NCI-H2081 treated with DMSO at 0.1 percent for 48 hours (cell line): Measurements from ENCODE around the gene RICTOR.
A peak's percentile ranks its signal among the peaks of the same experiment; 100 is the strongest.

Experiments used
- DNase-seq: peaks from one replicate; lab custom pipeline; 2025; lab: John Stamatoyannopoulos, UW

RICTOR gene

DNA sequence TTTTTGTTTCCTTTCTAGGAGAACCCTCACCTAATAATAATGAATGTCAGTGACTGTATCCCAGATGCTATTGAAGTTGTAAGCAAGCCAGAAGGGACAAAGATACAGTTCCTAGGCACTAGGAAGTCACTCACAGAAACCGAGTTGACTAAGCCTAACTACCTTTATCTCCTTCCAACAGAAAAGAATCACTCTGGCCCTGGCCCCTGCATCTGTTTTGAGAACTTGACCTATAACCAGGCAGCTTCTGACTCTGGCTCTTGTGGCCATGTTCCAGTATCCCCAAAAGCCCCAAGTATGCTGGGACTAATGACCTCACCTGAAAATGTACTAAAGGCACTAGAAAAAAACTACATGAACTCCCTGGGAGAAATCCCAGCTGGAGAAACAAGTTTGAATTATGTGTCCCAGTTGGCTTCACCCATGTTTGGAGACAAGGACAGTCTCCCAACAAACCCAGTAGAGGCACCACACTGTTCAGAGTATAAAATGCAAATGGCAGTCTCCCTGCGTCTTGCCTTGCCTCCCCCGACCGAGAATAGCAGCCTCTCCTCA is 141.3 kb downstream of the RICTOR start:
- DNase-seq: no peak

DNA sequence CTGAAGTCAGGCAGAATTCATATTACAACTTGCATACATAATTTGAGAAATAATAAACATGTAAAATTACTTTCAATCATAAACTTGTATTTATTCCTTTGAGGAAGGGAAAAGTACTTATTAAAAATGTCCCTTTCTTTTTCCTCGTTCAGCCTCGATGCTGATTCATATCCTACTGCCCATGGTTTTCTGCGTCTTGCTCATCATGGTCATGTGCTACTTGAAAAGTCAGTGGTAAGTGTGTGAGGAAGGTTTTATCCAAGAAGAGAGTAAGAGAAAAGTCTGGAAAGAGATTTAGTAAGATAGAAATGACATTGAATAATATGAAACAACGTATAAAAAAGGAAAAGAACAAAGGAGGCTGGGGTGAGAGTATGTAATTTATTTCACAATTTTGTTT is 142.5 kb downstream of the RICTOR start:
- no peak for DNase-seq

DNA sequence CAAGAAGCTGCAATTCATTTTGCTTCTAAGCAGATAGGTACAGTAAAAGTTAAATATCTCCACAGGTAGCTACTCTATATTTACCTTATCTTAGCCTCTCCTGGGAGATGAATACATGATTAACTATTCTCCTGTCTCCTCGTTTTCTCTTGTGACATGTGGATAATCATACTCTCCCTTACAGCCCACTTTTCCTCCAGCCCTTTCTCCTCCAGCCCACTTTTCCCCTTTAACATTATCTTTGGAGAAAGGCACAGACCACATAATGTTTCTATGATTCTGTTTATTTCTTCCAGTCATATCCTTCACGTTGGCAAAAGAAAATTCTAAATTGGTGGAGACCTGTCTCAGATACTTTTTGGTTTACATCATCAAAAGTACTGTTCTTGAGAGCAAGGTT is 144.4 kb downstream of the RICTOR start:
- no peak for DNase-seq

DNA sequence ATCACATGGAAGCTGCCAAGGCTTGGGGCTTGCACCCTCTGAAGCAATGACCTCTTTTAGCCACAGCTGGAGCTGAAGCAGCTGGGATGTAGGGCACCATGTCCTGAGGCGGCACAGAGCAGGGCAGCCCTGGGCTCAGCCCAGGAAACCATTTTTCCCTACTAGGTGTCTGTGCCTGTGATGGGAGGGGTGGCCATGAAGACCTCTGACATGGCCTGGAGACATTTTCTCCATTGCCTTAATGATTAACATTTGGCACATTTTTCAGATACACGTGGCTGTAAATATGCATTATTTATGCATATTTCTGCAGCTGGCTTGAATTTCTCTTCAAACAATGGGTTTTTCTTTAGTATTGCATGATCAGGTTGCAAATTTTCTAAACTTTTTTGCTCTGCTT is 146.7 kb downstream of the RICTOR start:
- DNase-seq: no peak

DNA sequence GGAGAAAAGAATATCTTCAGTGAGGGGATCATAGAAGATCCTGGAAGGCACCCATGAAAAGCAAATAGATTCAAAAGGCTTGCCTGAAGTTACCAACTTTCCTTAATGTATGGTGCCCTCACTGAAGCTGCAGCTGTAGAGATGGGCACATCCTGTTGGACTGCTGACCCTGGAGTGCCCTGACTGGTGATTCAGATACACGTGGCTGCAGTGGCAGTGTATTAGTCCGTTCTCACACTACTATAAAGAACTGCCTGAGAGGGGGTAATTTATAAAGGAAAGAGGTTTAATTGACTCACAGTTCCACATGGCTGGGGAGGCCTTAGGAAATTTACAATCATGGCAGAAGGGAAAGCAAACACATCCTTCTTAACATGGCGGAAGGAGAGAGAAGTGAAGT is 148.1 kb downstream of the RICTOR start:
- no peak for DNase-seq

DNA sequence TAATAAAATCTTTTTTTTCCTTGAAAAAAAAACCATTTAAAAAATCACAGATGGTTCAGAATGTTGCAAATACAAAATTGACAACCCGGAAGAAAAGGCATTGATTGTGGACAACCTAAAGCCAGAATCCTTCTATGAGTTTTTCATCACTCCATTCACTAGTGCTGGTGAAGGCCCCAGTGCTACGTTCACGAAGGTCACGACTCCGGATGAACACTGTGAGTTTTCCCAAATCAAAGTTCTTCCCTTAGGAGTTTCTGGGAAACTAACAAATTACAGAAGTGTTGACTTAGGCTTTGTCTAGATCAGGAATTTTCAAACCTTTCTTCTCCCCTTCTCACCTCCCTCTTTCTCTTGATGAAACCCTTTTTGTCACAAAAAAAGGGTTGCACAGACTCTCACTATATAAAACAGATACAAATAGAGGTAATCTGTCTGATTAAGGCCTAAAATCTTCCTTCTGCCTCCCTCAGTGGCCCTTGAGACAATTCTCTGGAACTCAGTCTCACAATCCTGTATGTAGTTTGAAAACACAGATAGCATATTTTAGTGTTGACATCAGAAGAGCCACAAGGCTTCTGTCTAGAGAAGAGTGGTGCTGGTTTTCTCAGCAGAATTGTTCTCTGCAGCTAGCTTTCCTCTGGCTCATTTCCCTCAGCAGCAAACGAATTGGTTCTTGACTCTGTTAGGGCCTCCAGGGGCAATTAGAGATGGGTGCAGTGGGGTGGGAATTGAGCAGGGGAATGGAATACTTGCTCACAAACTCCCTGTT is 148.9 kb downstream of the RICTOR start:
- no peak for DNase-seq

DNA sequence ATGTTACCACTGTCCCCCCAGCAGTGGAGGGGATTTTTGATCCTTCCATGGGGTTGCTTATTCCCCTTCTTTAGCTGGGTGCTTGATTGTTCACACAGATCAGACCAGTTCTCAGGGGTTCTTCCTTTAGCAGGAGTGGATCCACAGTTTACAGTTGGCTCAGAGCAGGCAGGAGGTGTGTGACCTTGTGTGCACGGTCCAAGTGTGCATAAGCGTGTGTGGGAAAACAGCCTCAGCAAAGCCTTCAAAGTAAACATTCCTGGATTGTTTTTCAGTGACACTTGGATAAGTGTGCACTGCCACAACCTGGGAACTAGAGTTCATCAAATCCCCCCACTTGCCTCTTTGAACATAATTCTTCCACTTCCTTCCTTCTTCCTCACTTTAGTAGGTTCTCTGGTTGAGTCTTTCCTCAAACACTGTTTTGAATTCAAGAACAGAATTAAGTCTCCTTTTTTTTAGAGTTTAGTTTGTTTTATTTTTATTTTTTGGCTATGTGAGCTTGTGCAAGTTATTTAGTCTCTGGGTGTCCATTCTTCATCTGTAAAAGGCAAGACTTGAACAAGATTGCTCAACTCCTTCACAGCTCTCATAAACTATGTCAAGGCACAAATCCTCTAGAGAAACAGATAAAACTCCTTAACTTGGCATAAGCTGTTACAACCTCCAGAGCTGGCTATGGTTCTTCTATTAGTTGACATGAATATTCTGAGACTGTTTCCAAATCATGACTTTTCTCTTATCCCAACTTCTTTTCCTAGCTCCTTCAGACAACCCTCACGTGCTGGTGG is 150.3 kb downstream of the RICTOR start:
- DNase-seq: no peak

DNA sequence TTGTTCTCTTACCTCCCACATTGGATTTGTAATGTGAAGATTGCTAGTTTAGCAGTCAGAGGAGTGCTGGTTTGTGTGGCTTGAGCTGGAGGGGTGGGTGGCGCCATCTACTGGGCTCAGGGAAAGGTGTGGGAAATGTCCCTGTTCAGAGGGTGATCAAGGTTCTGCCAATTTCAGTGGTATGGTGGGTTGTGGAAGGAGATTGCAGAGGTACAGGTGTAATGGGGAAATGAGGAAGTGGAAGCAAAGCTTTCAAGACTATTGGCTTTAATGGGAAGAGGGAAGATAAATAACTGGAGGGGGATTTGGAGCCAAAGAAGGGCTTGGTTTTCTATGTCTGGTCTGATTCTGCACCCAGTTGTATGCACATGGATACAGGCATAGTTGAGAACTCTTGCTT is 152.0 kb downstream of the RICTOR start:
- peak; percentile 33 for DNase-seq

DNA sequence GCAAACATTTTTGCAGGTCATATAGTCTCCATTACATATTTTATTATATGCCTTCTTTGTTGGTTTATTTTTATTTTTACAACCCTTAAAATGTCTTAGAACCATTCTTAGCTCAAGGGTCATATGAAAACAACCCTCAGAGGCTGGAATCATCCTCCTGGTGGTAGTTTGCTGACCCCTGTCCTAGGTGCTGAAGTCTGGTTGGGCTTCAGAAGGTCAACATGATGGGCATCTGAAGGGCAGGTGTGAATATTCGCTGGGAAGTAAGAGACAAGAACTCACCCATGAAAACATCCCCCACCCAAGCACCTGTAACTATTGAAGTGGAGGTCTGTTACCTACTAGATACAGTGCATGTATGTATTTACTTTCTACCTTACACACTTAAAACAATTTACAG is 153.0 kb downstream of the RICTOR start:
- DNase-seq: no peak

DNA sequence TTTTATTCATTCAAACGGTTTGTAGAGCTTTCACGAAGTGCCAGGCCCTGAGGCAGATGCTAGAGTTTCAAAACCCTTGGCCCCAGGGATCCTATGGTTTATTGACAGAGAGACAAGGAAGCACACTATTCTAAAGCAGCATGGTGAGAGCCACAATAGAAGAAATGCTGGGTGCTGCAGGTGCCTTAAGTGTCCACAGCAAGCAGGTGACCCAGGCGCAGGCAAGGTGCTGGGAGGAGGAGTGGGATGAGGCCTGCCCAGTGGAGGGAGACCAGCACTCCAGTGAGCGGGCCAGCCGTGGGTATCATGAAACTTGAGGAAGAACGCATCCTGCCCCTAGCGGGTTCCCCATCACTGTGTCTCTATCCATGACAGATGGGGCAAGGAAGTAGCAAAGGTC is 157.4 kb downstream of the RICTOR start:
- DNase-seq: no peak

DNA sequence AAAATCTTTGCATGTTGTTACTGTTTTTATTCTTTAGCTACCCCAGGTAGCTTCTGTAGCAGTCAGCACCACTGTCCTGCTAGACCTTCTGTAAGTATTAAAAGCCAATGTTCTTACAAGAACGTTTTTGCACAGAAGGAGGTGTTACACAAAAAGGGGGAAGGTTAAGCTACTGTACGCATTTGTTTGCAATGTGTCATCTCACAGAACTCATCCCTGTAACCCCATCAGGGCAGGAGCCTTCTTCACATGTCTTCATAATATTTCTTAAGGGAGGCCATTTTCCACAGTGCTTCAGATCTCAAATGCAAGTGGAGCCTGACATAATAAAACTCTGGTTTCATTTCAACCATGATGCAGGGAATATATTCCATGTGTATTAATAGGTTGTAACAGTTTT is 160.5 kb downstream of the RICTOR start:
- no peak for DNase-seq

DNA sequence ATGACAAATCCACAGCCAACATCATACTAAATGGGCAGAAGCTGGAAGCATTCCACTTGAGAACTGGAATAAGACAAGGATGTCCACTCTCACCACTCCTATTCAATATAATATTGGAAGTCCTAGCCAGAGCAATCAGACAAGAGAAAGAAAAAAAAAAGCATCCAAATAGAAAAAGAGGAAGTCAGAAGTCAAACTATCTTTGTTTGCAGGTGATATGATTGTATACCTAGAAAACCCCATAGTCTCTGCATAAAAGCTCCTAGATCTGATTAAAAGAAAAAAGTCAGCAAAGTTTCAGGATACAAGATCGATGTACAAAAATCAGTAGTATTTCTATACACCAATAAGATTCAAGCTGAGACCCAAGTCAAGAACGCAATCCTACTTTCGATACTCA is 162.3 kb downstream of the RICTOR start:
- DNase-seq: no peak

DNA sequence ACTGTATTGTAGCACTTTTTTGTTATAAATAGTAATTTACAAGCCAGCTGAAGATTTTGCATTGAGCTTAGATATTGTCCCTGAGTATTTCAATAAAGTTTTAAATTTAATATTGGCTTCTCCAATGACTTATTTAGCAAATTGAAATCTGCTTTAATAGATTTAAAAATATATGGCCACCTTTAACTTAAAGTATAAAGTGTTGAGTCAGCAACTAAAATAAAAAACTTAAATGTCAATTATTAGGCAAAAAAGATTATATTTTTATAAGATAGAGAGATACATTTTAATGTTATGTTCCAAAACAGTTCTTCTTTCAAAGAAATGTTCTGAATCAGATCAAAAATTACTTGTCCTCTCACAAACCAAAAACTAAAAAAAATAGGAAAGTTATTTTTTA is 167.7 kb downstream of the RICTOR start:
- no peak for DNase-seq

DNA sequence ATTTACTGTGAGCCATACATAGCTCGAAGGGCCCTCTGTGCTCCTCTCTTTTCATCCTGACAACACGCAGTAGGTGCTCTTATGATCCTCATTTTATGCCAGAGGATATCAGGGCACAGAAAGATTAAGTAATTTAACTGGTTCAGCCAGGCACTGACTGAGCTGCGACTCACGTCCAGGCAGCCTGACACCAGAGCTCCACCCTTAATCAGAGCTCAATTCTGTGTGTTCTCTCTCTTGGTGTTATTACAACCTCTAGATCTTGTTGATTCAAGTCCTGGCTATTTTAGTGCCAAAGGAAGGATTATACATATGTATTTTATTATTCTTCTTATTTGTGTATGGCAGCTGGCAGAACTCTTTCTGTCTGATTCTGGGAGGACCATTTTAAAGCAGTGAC is 168.7 kb downstream of the RICTOR start:
- no peak for DNase-seq

DNA sequence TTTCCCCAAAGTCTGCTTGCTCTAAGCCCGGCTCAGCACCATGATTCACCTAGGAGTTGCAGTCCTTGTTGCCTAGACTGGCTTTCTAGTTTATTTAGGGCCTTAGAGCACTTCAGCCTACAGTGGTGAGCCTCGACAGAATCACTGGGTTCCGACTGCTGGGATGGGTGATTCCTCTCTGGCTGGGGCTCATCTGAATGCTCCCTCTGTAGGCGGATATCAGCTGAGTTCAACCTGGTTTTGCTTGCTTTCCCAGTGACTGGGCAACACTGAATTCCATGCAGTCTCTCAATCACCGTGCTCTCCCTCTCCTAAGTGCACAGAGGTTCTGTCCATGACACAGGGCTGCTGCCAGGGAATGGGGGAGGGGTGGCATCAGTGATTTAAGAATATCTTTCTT is 174.3 kb downstream of the RICTOR start:
- no peak for DNase-seq

DNA sequence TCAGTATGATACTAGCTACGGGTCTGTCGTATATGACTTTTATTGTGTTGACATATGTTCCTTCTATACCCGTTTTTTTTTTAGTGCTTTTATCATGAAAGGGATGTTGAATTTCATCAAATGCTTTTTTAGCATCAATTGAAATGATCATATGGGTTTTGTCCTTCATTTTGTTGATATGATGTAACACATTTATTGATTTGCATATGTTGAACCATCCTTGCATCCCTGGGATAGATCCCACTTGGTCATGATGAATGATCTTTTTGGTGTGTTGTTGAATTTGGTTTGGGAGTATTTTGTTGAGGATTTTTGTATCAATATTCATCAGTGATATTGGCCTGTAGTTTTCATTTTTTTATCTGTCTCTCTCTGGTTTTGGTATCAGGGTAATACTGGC is 177.4 kb downstream of the RICTOR start:
- DNase-seq: no peak

DNA sequence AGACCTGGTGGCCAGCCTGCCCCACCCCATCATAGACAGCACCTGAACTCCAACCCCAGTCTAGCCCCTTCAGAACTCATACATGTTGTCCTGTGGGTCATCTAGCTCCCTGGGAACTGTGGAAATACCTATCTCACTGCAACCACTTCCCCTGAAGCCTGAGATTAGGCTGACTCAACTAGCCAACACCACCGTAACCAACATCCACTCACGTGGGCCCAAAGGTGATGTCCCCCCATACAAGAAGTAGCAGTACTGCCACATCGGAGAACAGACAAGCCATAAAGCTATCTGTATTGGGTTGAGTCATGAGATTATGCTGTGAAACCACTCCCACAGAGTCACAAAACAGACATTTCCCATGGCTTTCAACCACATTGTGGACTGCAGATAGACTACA is 181.8 kb downstream of the RICTOR start:
- DNase-seq: no peak

DNA sequence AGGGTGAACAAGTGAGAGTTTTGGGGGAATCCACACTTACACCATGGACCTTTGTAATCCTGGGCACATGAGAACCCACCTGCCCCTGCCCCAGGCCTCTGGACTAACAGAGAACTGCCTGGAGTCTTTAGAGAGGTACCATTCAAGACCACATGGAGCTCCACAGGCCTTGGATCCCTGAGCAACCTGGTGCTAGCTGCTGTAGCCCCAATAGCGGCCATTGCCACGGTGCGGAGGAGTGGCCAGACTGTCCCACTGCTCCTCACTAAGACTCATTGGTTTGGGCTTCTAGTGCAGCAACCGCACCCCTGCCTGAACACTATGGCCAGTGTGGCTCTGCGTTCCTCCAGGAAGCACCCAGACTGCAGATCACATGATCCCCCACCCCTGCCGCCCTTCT is 182.6 kb downstream of the RICTOR start:
- DNase-seq: no peak

DNA sequence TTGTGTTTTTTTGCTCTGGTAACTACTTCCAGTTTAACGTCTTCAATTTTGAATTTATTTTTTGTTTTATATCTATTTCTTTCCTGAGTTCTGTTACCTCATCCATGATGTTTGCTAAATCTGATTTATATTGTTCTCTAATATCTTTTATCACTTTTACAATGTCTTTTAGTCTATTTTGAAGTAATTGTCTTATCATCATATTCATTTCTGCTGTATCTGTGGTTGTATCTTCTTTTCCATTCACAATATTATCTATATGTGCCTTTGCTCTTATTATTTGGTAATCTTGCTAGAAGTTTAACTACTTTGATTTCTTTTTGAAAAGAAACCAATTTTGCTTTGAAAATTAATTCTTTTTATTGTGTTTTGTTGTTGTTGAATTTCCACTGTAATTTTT is 184.8 kb downstream of the RICTOR start:
- no peak for DNase-seq

DNA sequence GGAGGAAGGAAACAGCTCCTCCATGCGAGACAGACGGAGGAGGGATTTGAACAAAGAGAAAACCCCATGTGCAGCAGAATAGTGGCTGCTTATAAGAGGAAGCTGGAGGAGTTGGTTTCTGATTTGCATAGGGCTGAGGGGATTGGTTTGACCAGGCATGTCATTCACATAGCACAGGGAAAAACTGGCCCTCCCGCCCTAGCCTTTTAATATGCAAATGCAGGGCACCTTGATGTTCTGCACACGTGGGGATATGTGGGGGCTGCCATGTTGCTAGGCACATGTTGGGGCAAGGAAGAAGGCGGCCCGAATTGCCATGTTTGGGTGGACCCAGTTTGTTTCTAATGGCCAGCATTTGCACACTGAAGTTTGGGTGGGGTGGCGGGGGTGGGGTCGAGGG is 186.2 kb downstream of the RICTOR start:
- DNase-seq: no peak
